Ovary (tissue), 3 donors: ENCODE results near the gene CAMSAP1.
A peak's percentile ranks its signal among the peaks of the same experiment; 100 is the strongest.

Experiments used
- CTCF ChIP-seq, 3 donors: fragments of 450-650 bp in 2 of 3; fragments of 200-600 bp in 1 of 3; IDR thresholded peaks; one replicate each; pipeline versions ENCODE4 v1.5.1 to v1.8.0; 2016 to 2022; ENCODE audit warnings: antibody characterized with exemption in 3 of 3, mild to moderate bottlenecking in 1 of 3
- POLR2A ChIP-seq: fragments of 450-650 bp; IDR thresholded peaks from one replicate; pipeline ENCODE4 v1.6.1; 2017; ENCODE audit warnings: antibody characterized with exemption, mild to moderate bottlenecking, moderate library complexity
- donor health status: DM: no; HTN: no; CAD: no.

DNA sequence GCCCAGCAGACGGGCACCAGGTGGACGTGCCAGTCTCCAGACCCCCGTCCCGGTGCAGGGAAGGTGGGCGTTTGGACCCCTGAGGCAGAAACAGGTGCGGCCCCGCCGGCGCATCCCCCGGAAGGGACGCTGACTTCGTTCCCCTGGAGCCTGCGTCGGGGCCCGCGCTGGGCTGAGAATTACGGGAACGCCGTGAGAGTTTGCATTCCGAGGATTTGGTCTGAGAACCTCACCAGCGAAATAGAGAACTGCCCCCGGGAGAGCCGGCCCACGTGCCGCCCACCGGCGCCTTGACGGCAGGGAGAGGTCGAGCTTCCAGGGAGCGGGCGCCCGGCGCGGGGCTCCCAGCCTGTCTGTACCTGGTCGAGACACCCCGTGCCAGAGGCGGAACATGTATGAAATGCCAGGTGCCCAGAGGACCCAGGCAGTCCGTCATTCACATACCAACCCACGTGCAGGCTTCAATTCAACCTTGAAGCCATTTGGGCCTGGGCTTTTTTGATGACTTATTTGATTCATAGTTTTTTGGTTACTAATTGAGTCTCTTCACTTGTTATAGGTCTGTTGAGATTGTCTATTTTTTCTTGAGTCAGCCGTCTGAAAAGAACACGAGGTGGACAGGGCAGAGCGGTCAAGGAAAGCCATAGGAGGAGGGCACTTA, 877 bp upstream of the CAMSAP1 start:
- no peak for TF ChIP-seq CTCF (IDR thresholded peaks at IDR 0.05)
- TF ChIP-seq POLR2A = peak; percentile 0
